NCI-H187 (cell line): Measurements from ENCODE around the gene POU2AF2.
"Not testable (repeated sequence)": the region's sequence is repeated elsewhere in the genome, so short reads cannot be mapped to it uniquely, and the experiment has no call there.

Experiments used
- DNase-seq, 2 experiments: peaks; one replicate each; lab custom pipeline; 2025; lab: John Stamatoyannopoulos, UW

The POU2AF2 gene

DNA sequence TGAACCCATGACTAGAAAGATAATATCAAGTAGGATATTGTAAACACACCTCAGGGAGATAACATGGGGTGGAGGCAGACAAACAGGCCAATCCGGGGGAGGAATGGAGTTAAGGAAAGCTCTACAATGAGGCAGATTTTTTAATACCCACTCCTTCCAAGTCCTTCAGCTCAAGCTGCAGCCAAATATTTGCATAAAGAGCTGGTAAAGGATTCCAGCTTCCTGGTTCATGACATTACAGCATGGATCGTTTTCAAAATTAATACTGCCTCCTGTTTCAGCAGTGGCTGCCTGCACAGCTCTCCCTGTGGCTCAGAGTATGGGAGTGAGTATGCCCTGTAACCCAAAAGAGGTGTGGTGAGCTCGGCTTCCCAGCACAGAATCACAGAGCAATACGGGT lies 57.9 kb downstream of the POU2AF2 start:
- peak in 1 of 2 experiments; percentile 20 for DNase-seq

DNA sequence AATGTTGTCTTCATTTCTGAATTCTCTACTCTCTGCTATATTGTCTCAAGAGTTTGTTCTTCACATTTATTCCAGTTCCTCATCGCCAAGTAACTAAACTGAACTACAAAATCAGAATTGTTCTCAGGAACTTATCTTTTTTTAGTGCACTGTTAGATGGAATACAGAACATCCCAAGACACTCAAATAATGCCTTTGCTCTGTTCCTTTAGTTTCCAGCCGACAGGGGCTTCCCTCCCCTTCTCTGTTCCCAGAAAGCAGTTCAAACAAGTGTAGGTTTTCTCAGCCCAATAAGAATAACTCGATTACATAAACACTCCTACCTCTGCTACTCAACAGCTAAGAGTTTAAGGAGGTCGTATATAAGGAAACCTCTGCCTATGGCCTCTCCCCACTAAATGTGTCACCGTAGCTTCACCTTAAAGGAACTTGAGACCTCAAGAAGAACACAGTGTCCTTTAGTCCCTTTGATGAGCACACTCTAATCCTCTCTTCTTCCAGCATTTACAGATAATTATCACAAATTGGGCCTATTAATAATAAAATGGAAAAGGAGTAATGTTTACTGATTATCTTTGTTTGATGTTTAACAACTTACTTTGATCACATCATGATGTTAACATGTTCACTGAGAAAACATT lies 59.8 kb downstream of the POU2AF2 start:
- no peak for DNase-seq

DNA sequence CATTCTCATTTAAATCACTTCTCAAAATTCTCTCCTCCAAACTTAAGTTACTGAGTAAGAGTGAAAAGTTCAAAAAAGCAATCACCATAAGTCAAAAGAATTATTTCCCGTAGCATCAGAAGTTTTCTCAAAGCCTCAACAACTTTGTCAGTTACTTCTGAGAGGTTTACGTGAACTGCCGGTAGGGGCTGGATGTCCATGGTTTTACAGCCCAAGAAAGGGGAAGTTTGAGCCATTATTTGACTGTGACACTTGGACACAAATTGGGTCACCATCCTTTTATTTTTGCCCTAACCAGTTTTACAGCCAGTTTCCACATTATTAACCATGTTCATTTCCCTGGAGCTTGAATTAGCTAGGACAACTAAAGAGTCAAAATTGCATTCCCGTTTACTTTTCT lies 60.4 kb downstream of the POU2AF2 start:
- no peak for DNase-seq

DNA sequence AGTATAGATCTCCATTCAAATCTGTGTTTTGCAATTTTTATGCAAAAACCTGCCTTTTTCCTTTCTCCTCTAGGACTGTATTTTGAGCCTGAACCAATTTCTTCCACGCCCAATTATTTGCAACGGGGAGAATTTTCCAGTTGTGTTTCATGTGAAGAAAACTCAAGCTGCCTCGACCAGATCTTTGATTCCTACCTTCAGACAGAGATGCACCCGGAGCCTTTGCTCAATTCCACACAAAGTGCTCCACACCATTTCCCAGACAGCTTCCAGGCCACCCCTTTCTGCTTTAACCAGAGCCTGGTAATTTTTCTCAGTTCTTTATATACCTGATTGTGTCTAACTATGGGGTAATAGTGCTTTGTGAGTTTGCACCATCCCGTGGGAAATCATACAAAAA lies 60.8 kb downstream of the POU2AF2 start:
- DNase-seq = no peak

DNA sequence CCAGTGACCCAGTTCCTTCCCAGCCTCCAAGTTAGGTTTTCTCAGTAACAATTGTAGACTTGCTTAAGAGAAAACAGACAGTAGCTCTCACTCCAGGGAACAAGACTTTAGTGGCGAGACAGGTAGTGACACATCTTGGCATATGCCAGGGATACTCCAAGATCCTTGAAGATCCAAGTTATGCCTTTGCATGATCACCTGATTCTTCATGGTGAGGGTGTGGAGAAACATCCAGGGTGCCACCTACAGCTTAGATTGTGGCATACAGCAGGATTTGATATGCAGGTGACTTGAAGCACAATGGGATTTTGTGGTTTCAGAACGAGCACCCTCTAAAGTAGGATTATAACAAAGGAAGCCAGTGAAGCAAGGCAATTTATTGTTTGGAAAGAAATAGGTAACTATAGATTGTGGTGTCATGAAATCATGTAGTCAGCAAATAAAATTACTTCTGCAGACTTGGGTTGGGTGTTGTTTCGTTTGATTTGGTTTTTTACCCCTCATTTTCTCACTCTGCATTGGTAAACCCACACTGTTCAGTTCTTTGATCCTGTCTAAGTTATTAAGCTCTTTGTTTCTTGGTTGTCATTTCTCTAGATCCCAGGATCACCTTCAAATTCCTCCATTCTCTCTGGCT lies 62.1 kb downstream of the POU2AF2 start:
- DNase-seq = peak; percentile 46 to 69

DNA sequence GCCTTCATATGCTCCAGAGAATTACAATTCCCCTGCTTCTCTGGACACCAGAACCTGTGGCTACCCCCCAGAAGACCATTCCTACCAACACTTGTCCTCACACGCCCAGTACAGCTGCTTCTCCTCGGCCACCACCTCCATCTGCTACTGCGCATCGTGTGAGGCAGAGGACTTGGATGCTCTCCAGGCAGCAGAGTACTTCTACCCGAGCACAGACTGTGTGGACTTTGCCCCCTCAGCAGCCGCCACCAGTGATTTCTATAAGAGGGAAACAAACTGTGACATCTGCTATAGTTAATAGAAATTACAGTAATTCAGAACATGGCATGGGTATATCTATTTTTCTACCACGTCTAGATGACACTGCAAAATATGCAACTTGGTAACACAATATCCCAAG lies 62.6 kb downstream of the POU2AF2 start:
- peak in 1 of 2 experiments; percentile 31 for DNase-seq

DNA sequence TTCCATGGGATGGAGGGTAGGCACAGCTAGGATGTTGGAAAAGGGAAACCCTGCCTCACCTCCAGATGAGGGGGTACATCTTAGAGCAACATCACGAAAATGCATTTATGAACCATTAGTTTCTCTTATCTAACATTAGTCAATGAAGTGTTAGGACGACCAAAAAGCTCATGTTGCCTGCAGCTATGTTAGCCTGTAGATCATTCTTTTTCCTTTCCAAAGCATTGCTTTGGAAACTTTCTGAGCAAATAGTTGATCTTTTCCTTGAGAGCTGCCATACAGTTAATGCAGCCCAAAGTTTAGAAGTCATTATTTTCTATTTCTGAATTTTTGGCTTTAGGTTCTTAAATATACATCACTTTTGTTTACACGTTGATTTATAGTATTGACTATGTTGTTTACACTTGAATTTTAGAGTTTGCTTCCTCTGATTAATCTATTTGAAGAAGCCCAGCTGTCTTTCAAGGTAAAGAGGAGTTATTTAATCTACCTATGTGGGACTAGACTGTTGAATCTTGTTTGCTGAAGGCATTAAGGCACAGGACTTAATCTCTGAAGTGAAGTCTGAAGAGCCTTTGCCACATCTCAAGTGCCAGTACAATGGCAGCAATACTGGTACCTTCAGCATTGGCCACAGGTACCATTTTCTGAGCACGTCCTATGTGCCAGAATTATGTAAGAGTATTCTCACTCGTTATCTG lies 63.8 kb downstream of the POU2AF2 start:
- DNase-seq = peak in 1 of 2 experiments; percentile 60

DNA sequence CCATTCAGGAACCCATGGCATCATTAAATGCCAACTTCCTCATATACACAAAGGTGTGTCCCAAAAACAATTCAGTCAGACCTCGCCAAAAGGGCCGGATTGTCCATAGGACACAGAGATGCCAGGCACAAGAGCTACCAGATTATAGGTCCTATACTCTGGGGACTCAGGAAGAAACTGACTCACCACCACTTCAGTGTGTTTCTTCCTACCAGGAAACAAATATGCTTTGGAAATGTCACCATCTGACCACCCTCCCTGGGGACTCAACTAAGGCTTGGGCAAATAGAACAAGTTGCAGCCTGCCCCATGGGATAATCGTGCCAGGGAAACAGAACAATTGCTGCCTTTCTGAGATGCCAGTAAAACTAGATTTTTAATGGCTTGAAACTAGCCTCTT lies 64.6 kb downstream of the POU2AF2 start:
- peak; percentile 60 to 78 for DNase-seq

DNA sequence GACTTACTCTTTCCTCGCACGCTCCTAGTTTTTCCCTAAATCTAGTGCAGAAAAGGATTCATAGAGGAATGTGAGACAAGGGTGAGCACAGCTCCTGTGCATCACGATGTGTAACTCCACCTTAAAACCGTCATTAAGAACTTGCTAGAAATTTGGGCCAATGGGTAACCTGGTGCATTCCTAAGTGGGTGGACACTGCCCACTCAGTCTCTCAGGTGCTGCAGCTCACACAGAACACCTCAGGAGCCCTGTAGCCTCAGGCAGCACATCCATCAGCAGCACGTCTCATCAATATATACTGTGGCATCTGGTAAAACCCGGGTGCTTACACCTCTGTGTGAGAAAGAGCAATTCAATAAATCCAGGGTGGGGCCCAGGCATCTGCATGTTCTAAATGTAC lies 65.2 kb downstream of the POU2AF2 start:
- no peak for DNase-seq

DNA sequence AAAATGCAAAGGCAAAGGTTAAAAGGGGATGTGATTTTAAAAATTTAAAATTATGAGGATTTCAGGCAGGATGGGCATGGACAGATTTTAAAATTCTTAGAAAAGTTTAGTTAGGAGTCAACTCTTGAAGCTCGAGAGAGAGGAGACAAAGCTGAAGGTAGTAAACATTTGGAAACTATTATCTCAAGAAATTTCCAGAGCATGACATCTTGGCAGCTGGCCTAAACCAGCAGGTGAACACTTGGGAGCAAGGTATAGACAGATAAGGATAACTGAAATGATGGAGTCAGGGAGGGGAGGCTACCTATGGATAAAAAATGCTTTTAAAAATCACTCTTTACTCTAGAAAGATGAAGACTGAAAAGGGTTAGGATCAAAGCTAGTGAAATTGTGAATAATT lies 66.6 kb downstream of the POU2AF2 start:
- no peak for DNase-seq

DNA sequence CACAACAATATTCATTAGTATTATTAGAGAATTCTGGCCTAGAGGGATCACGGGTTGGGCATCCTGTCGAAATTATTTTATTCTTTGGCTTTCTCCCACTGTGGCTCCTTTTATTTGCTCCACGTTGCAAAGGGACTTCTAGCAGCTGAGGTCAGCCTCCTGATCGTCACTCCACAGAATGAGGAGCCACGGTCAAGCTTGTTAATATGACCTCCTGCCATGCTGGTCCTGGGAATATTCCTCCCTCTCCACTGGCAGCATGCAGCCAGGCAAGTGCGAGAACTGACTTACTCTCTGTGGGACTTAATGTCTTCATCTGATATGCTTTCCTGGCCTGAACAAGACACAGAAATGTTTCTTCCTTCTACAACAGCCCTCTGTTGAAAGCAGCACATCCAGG lies 73.8 kb downstream of the POU2AF2 start:
- no peak for DNase-seq

DNA sequence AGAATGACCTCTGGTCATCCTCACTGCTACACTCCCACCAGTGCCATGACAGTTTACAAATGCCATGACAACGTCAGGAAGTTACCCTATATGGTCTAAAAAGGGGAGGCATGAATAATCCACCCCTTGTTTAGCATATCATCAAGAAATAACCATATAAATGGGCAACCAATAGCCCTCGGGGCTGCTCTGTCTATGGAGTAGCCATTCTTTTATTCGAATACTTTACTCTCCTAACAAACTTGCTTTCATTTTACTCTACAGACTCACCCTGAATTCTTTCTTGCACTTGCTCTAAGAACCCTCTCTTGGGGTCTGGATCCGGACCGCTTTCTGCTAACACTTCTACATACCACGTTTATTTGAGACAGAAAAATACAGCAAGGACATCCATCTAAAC lies 74.7 kb downstream of the POU2AF2 start:
- not testable (repeated sequence) for DNase-seq

DNA sequence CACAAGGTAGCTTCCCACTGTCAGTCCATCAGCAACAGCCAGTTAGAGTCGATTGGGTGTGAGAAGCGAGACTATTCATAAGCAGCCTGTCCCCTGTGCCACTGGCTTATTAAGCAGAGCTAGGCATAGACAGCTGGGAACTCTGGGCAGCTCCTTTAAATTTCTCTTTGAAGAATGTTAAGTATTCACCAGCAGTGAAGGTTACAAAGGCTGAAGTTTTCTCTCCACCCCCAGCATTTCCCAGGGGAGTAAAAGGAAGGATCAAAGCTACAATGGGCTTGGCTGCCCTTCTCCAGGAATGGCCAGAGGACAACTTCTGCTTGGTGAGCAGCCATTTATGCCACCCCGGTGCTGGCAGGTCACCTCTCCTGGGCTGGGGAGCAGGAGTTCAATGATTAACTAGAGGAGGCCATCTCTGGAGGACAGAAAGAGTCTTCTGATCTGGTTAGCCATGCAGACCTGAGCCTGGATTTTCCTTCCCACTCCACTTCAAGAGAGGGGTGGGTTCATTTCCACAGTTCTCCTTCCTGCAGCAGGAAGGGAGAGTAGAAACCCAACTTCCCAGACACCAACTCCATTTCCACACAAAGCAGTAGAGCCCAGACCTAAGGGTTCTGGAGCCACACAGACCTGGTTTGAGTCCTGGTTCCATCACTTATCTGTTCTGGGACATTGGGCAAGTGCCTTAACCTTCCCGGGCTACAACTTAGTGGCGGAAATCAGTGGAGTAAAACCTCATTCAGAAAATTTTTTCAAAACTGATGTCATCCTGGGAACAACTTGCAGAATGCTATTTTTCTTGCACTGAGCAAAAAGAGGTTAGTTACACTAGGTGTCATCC lies 75.4 kb downstream of the POU2AF2 start:
- DNase-seq = no peak

DNA sequence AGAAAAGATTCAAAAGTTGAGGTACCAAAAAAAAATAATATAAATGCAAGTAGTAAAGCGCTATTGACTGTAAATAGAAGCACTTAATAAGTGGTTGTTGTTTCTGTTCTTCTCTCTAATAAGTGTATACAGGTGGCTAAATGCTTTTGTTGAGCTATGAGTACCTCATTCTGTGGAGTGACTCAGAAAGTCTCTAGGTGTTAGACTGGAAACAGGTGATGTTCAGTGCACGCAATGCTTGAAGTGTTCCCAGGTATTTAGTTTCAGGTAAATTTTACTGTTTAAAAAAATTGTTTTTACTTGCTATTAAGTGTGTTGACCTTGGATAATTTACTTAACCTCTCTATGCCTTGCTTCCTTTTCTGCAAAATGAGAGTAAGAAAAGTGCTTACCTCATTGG lies 77.0 kb downstream of the POU2AF2 start:
- DNase-seq = no peak

DNA sequence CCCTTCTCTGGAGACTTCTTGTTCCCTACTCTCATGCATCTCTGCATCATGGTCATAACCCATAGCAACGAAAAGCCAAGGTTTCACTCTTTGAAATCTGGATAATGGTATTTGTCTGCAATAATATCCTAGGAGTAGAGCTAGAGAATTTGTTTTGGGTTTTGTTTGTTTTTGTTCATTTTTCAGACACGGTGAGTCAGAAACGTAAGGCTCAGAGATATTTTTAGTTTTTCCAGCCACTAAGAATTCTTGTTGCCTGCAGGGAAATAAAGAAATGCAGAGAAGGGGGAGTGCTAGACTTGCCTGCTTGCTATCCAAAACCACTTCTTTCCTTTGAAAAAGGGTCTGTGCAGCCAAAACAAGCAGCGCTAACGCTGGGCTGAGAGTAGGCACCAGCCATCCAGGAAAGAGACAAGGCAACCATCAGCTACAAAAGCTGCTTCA lies 78.8 kb downstream of the POU2AF2 start:
- no peak for DNase-seq

DNA sequence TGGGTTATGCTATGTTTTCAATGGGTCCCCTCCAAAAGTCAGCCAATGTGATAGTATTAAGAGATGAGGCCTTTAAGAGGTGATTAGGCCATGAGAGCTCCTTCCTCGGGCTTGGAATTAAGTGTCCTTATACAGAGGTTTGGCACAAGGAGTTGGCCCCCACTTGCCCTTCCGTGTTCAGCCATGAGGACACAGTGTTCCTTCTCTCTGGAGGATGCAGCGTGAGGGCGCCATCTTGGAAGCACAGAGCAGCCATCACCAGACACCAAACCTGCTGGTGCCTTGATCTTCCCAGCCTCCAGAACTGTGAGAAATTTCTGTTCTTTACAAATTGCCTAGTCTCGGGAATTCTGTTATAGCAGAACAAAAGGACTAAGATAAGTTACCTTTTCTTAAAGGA lies 79.7 kb downstream of the POU2AF2 start:
- no peak for DNase-seq

DNA sequence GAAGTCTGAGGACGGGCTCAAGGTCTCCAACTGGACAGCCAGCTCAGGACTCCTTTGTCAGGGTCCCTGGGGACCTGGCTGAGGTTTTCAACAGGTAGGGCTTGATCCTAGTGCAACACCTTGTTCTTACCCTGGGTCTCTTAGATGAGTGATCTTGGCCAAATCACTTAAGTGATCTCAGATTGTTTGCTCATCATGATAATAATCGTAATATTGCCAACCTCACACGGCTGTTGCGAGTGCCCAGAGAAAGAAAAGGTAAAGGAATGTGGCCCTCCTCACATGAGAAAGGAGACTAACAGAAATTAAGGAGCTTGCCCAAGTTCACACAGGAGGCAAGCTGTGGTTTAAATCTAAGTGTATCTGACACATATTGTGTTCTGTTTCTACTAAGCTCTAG lies 81.3 kb downstream of the POU2AF2 start:
- DNase-seq = no peak

DNA sequence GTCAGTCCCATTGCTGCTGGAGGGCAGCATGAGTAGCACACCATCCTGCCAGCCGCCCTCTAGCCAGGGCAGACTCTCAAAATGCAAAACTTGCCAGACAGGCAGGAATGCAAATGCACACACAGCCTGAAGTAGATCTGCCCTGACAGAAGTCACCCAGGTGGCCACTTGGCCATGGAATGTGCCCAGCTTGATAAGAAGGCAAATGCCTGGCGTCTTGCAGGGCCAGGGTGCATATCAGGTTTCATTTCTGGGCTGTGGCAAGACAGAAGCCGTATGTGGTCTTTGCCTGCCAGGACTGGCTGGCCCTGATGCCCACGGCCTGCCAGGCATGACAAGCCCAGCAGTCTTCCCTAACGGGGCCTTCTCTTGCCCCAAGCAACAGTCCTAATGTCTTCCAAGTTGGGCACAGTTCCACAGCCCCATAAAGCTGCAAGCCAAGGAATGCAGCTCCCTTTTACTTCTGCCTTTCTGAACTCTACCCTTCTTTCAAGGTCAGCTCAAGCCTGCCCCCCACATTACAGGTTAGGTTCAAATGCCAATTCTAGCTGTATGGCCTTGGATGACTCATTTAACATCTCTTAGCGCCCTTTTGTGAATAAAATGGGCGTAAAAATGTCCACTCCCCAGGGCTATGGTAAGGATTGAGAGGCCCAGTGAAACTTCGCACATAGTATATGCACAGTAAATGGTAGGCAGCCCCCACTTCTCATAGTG lies 82.5 kb downstream of the POU2AF2 start:
- no peak for DNase-seq

DNA sequence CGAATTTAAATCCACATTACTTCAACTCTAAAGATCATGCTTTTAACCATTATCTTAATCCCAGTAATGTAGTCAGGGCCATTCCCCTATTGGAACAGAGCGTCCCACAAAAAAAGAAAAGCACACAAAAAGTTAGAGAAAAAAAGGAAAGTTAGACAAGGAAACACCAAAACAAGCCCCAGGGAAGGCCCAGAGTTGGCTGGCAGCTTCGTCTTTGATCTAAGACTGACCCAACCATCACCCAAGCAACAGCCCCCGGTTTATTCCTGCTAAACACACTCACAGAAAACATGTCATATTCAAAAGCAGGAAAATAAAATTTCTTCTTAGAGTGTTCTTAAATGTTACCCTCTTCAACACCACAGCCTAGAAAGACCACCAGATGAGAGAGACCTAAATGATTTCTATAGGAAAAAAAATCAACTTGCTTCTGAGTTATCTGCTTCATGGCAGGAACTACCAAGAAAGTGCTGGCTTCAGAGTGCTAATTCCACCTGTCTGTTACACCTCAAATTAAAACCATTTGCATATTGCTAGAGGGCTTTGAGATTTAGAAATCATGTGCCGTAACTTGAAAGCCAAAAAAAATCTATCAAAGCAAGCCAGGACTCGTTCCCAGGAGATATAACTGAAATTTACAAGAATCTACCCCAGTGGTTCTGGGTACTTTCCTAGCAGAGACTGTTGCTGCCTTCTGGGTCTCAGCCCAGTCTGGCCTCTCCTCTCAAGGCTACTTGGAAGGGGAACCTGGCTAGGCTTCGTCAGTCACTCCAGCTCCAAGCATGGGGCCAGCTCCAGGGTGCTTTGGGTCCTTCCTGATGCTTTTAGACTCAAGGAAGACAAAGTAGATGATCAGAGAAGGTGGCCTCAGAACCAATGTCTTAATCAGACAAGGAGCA lies 84.0 kb downstream of the POU2AF2 start:
- DNase-seq = no peak

DNA sequence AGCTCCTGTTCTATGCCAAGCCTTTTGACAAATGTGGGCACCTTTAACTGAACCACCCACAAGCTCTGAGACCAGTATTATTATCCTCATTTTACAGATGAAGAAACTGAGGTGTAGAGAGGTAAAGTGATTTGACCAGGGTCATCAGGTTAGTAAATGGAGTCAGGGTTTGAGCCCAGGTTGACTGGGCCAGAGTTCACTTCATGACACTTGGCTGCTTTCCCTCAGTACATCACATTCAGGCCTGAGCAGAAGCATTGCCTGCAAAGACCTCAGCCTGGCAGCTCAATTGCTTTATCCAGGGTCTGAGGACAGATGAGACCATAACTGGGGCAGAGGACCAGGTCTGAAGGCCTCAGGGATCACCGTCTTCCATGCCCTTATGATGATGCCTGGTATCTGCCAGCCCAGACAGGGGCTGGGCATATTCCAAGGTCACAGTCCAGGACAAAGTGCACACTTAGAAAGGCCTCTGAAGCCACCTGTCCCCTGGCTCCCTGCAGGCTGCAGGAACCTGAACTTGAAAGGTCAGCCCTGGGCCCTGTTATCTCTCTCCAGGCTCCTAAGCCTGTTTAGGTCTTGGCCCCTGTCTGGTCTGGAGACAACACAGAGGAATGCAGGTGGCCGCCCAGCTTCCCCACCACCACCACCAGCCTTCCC lies 84.8 kb downstream of the POU2AF2 start:
- DNase-seq = no peak
